A673 (cell line): ENCODE results near the gene RASL11A. TPM values are rescaled to one million over a fixed set of nuclear protein-coding genes. Genes with fewer than 3 reads are reported as not detected.

ENCODE experiments used
- BruUV-seq: library from RNA; stranded (reverse); fragments of 400-500 nt; replicated peaks from 2 replicates; lab custom pipeline; 2021; lab: Mats Ljungman, UMichigan
- CTCF ChIA-PET: fragments of 300-600 bp; sonication (Branson Sonifier 250); formaldehyde crosslinking; loops from one replicate; lab custom pipeline; 2022; ENCODE audit warnings: antibody characterized with exemption; lab: Charles Lee
- POLR2A ChIA-PET: fragments of 300-600 bp; sonication (Branson Sonifier 250); formaldehyde crosslinking; loops from one replicate; lab custom pipeline; 2022; ENCODE audit warnings: antibody characterized with exemption; ENCODE audit not compliant: low non-redundant PET; lab: Charles Lee
- DNase-seq: peaks from one replicate; pipeline ENCODE4 v3.0.0-alpha.2; 2015; ENCODE audit warnings: low spot score
- H3K27ac ChIP-seq: fragments of 200-600 bp; sonication (generic); 2 replicates; pipeline ENCODE4 v1.5.1; 2016; ENCODE audit warnings: mixed run types, low read depth, mild to moderate bottlenecking, mixed read lengths, antibody characterized with exemption, low read length; ENCODE audit not compliant: poor library complexity, severe bottlenecking
- H3K27me3 ChIP-seq: fragments of 200-600 bp; sonication (generic); replicated peaks from 2 replicates; pipeline ENCODE4 v1.6.1; 2017; ENCODE audit warnings: mixed run types, low read depth, mild to moderate bottlenecking, mixed read lengths, antibody characterized with exemption, low read length; ENCODE audit not compliant: insufficient read depth, poor library complexity
- H3K36me3 ChIP-seq: fragments of 200-600 bp; sonication (generic); 2 replicates; pipeline ENCODE4 v1.6.1; 2016; ENCODE audit warnings: mixed run types, mild to moderate bottlenecking, mixed read lengths, antibody characterized with exemption, low read length; ENCODE audit not compliant: insufficient read depth, poor library complexity, severe bottlenecking
- H3K4me1 ChIP-seq: fragments of 200-600 bp; sonication (generic); 2 replicates; pipeline ENCODE4 v1.6.1; 2017; ENCODE audit warnings: mixed run types, mild to moderate bottlenecking, mixed read lengths, antibody characterized with exemption, low read length; ENCODE audit not compliant: insufficient read depth, poor library complexity, severe bottlenecking
- H3K4me3 ChIP-seq: fragments of 200-600 bp; sonication (generic); 2 replicates; pipeline ENCODE4 v1.5.1; 2016; ENCODE audit warnings: low read depth, mixed run types, mild to moderate bottlenecking, mixed read lengths, low read length; ENCODE audit not compliant: poor library complexity, severe bottlenecking
- H3K9me3 ChIP-seq: fragments of 200-600 bp; sonication (generic); 2 replicates; pipeline ENCODE4 v1.6.1; 2016; ENCODE audit warnings: mixed run types, low read depth, mild to moderate bottlenecking, mixed read lengths, antibody characterized with exemption, low read length; ENCODE audit not compliant: poor library complexity, severe bottlenecking
- EZH2 ChIP-seq: fragments of 200-600 bp; sonication (generic); IDR thresholded peaks from 2 replicates; pipeline ENCODE4 v1.6.1; 2017; ENCODE audit warnings: borderline replicate concordance, low read depth, mild to moderate bottlenecking, mixed read lengths, antibody characterized with exemption, low read length; ENCODE audit not compliant: poor library complexity, severe bottlenecking
- intact Hi-C: fragments of 100-400 bp; cut with micrococcal nuclease; formaldehyde crosslinking; loops from one replicate; pipeline ENCODE4 v1.10.0; 2022; ENCODE audit not compliant: unreplicated experiment
- total RNA-seq: library from RNA; stranded (reverse); gene quantifications from 2 replicates; pipeline ENCODE4 v1.2.3, GENCODE V29; 2021
- TF ChIP-seq, protein P1 (sequence below): fragments of 300-800, 200-600 bp; sonication (generic); conservative IDR thresholded peaks from 2 replicates; pipeline ENCODE4 v1.5.1; 2017; ENCODE audit warnings: low read depth, mild to moderate bottlenecking, antibody characterized with exemption, low read length, moderate library complexity, mixed read lengths

Gene RASL11A
- total RNA-seq, 1 experiment from 2014 or later = 1.1 TPM

GRCh38 chr13:27267596-27267995 lies 3.0 kb upstream of the RASL11A start:
- no peak overlapping the region for H3K4me3 ChIP-seq
- POLR2A ChIA-PET = no interaction called here
- TF ChIP-seq, protein P1, sequence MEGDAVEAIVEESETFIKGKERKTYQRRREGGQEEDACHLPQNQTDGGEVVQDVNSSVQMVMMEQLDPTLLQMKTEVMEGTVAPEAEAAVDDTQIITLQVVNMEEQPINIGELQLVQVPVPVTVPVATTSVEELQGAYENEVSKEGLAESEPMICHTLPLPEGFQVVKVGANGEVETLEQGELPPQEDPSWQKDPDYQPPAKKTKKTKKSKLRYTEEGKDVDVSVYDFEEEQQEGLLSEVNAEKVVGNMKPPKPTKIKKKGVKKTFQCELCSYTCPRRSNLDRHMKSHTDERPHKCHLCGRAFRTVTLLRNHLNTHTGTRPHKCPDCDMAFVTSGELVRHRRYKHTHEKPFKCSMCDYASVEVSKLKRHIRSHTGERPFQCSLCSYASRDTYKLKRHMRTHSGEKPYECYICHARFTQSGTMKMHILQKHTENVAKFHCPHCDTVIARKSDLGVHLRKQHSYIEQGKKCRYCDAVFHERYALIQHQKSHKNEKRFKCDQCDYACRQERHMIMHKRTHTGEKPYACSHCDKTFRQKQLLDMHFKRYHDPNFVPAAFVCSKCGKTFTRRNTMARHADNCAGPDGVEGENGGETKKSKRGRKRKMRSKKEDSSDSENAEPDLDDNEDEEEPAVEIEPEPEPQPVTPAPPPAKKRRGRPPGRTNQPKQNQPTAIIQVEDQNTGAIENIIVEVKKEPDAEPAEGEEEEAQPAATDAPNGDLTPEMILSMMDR = no peak
- TF ChIP-seq EZH2 = no peak
- H3K9me3 ChIP-seq = no peaks in the 10 kb centered on the region
- H3K27me3 ChIP-seq = no peaks in the 10 kb centered on the region
- no peak overlapping the region for H3K27ac ChIP-seq
- H3K36me3 ChIP-seq = no peaks in the 10 kb centered on the region
- BruUV-seq = no TSS peak
- CTCF ChIA-PET = no interaction called here
- intact Hi-C loops = no loop called here
- no peak for DNase-seq
- peaks cover 4% of the 10 kb centered on the region for H3K4me1 ChIP-seq

- DNase-seq = no peak
- Histone ChIP-seq H3K36me3 (no peaks in the 10 kb centered on the region), H3K9me3 (no peaks in the 10 kb centered on the region), H3K4me3 (no peak overlapping the region), H3K27me3 (no peaks in the 10 kb centered on the region), H3K4me1 (peaks cover 4% of the 10 kb centered on the region), H3K27ac (no peak overlapping the region)
- ChIA-PET CTCF (no interaction called here), POLR2A (no interaction called here)
- BruUV-seq = no TSS peak
- TF ChIP-seq EZH2 = no peak
- TF ChIP-seq, protein P1 = no peak
- intact Hi-C loops = no loop called here
These were observed 1.4 kb upstream of the RASL11A start for GRCh38 chr13:27269114-27269665.

DNA sequence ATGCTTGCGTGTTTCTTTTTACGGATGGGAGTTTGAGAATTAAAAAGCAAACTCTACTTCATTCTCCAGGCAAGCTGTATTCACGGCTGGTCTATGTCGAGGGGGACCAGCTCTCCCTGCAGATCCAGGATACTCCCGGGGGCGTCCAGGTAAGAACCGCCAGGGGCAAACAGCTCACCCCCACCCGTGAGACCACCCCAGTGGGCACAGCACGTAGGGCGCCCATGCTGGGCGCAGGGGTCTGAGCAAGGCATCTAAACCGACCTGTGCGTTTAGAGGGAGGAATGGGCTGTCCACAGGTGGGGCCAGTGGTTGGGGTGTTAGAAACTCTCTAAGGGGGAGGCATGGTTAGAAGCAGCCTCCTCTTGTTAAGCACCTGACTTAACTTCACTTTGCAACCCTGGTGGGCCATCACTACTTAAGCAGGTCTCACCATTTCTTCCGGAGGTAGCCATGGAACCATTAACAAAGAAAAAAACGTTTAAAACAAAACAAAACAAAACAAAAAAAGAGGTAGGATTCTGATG lies 1.0 kb downstream of the RASL11A start:
- no TSS peak for BruUV-seq
- Histone ChIP-seq H3K4me1 (peaks cover 3% of the 10 kb centered on the region), H3K27ac (no peak overlapping the region), H3K27me3 (no peaks in the 10 kb centered on the region), H3K4me3 (peak overlapping the region; percentile 89), H3K9me3 (no peaks in the 10 kb centered on the region), H3K36me3 (no peaks in the 10 kb centered on the region)
- ChIA-PET POLR2A (no interaction called here), CTCF (no interaction called here)
- TF ChIP-seq, protein P1 = no peak
- TF ChIP-seq EZH2 = no peak
- DNase-seq = no peak
- intact Hi-C loops = no loop called here
